ENCODE measurements around the gene DAB2IP.

Gene DAB2IP

DNA sequence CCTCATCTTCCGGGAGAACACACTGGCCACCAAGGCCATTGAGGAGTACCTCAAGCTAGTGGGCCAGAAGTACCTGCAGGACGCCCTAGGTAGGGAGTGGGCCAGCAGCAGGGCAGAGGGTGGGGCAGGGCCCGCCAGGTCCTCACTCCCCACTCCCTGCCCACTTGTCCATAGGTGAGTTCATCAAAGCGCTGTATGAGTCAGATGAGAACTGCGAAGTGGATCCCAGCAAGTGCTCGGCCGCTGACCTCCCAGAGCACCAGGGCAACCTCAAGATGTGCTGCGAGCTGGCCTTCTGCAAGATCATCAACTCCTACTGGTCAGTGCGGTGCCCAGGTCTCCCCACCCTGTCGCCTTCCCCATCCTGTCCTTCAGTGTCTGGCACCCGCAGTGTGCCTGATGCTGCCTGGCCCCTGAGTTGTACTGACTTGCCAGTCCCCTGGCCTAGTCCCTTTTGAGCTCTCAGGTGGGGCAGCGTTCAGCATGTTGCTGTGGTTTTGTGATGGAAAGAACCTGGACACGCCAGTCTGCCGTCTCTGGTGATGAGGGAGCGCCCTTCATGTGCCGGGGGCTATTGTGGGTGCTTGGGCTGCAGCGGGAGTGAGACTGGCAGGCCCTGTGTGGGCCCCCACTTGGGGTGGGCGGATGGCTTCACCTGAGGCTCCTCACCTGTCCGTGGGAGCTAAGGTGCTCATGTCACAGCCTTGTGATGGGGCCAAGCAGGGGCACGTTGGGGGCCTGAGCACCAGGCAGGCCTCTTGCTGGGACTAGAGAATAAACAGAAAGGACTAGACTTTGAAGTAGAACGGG, 112.3 kb downstream of the DAB2IP start:
- DNase-seq (ENCODE audit: low read depth) = no peak

DNA sequence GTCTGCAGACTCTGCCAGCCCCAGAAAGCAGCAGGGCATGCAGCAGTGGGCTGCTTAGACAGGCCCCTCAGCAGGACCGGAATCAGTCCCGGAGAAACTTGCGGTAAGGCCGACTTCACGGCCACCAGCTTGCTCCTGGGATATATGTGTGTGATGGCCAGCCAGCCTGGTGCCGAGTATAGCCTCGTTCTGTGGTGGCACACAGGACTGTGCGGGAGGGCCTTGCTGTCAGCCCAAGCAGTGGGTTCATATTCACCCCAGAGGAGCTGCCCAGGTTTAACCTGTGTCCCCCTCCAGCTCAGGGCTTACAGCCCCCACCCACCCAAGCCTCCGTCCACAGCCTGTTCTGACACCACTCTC, 112.9 kb downstream of the DAB2IP start:
- DNase-seq (ENCODE audit: low read depth) = no peak

DNA sequence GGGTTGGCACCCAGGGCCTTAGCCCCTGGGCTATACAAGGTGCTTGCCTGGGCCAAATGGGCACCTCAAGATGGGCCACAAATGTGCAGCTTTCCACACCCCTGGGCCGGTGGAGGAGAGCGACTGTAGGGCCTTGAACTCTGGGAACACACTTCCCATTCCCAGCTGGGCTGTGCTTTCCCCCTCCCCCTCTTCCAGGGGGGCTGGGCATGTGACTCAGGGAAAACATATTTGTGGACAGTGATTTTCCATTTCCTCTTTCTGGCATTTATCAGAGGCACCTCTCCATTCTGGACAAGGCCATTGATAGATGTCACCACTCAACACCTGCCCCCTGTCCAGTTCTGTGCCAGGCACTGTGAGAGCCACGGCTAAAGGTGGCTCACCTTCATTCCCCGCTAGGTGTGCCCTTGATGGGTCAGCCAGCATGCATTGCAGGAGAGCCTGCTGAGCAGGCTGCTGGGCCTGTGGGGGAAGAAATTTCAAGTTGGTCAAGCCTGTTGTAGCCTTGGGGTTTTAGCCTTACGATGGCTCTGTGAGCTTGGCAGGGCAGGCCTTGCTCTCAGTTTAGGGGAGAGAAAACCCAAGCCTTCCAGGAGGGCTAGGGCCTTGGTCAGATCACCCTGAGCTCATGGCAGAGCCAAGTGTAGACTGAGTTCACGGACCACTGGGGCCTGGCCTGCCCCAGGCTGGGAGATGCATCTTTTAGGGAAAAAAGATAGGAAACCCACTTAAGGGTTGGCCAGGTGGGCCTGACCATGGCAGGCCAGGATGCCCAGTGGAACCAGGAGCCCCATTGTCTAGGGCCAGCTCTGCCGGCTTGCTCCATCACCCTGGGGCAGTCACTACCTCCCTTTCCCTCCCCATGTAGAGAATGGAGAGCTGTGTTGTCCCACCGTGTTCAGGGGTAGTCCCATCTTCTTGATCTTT, 113.9 kb downstream of the DAB2IP start:
- DNase-seq (ENCODE audit: low read depth) = peak; percentile 51

GRCh38 chr9:121766081-121766683, 114.7 kb downstream of the DAB2IP start:
- DNase-seq (ENCODE audit: low read depth) = no peak

- DNase-seq (ENCODE audit: low read depth) = no peak
Measured at GRCh38 chr9:121767171-121767769, 115.8 kb downstream of the DAB2IP start.

GRCh38 chr9:121768416-121769015, 117.1 kb downstream of the DAB2IP start:
- no peak for DNase-seq (ENCODE audit: low read depth)

DNA sequence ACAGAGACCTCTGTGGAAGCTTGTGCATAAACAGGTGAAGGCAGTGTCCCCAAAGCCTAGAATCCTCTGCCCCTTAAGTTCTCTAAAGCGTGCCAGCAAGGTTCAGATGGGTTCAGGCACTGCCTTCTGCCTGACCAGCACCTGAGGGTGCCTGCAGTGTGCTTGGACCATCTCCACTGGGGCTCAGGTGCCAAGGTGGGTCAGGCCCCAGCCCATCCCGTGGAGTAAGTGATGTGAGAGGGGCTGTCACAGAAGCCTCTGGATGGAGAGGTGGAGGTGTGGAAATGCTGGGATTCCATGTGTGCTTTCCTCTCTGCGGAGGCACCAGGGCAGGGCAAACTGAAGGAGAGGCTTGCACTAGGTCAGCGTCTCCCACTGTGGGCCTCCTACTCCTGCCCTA, 118.5 kb downstream of the DAB2IP start:
- no peak for DNase-seq (ENCODE audit: low read depth)

- DNase-seq (ENCODE audit: low read depth) = peak; percentile 8
Measured at GRCh38 chr9:121770415-121771273, 119.2 kb downstream of the DAB2IP start.

- no peak for DNase-seq (ENCODE audit: low read depth)
Measured at GRCh38 chr9:121771418-121771817, 120.0 kb downstream of the DAB2IP start.

DNA sequence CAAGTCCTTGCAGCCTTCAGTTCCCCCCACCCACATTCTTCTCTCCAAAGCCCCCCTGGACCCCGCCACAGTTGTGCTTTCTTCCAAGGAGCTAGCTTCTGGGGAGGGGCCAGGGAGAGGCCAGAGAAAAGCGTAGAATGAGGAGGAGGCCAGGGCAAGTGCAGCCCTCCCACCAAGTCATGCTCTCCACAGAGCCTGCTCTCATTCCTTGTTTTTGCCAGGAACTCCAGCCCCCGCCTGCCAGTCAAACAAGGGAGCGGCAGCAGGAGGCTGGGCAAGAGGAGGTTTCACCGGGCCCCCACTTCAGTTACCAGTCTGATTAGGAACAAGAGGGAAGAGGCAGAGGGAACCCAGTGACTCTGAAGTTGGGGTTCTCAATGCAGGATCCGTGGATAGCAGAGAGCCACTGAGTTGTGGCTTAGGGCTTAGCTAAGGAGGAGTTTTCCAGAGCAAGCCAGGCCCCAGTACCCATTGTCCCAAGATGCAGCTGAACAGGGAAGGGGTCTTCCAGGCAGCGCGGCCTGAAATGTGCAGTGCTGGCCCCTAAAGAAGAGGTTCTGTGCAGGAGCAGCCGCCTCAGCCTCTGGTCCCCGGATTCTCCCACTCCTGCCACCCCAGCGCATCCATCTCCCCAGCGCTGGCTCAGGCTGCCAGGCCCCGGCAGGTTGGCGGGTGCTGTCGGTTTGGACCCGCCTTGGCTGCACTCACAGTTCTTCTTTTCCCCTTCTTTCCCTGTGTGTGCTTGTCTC, 120.6 kb downstream of the DAB2IP start:
- DNase-seq (ENCODE audit: low read depth) = no peak

DNA sequence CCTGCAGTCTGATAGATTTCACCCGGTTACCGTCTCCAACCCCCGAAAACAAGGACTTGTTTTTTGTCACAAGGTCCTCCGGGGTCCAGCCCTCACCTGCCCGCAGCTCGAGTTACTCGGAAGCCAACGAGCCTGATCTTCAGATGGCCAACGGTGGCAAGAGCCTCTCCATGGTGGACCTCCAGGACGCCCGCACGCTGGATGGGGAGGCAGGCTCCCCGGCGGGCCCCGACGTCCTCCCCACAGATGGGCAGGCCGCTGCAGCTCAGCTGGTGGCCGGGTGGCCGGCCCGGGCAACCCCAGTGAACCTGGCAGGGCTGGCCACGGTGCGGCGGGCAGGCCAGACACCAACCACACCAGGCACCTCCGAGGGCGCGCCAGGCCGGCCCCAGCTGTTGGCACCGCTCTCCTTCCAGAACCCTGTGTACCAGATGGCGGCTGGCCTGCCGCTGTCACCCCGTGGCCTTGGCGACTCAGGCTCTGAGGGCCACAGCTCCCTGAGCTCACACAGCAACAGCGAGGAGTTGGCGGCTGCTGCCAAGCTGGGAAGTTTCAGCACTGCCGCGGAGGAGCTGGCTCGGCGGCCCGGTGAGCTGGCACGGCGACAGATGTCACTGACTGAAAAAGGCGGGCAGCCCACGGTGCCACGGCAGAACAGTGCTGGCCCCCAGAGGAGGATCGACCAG, 121.3 kb downstream of the DAB2IP start:
- DNase-seq (ENCODE audit: low read depth) = no peak

- no peak for DNase-seq (ENCODE audit: low read depth)
Measured at GRCh38 chr9:121773286-121773953, 122.0 kb downstream of the DAB2IP start.

DNA sequence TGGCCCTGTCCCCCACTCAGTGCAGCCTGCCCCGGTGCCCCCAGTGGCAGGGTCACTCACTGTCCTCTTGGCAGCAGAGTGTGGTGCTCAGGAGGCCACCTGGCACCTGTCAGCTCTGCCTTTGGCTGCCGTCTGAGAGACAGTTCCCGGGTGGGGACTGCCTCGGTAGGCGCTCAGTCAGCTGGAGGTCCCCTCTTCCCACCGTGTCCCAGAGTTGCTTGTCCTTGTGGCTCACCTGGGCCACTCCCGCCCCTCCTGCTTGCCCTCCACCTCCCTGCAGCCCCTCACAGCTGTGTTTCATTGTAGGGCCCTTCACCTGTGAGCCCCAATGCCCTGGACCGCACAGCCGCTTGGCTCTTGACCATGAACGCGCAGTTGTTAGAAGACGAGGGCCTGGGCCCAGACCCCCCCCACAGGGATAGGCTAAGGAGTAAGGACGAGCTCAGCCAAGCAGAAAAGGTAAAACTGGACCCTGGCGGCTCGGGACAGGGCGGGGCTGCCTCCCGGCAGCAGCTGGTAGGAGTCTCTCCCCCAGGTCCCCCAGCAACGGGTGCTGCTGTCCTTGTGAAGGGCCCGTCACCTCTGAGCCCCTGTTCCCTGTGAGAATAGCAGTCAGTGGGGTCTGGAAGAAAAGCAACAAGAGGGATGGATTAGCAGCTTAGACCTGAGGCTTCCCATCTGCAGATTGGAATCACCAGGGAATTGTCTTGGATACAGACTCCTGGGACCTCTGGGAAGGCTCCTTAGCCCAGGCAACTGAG, 122.7 kb downstream of the DAB2IP start:
- no peak for DNase-seq (ENCODE audit: low read depth)

DNA sequence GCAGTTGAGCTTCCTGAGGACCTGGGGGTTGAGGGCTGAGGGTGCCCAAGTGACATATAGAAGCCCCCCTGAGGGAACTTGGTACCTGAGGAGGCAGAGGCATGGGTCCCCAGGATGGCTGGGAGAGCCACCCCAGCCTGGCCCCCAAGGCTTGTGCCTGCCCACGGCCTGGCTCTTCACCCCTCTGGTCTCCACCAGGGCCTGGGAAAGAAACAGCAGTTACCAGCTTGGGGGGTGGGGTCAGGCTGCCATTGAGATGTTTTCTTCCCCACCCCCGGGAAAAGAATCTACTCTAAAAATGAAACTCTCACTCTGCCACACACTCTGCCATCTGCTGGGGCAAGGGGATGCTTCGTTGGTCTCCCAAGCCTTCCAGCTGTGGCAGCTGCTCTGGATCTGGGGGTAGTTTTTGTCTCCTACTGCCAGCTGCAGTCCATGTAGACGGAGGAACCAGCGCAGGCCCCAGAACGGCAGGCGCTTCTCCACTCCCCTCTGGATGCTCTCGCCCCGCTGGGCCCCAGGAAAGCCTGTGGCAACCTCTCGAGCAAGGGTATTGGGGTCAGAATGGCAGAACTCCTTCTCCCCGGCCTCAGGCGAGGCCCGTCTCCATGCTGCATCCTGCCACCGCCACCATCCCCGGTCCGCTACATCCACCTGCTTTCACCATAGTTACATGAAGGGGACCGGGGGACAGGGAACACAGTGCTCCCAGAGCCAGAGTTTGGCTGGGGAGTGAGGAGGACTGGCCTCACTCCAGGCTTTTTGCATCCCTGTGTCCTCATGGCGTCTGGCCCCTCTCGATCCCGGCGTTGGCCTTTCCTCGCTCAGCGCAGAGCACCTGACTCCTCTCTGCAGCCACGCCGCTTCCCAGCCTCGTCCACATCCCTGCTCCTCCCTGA, 123.5 kb downstream of the DAB2IP start:
- no peak for DNase-seq (ENCODE audit: low read depth)

DNA sequence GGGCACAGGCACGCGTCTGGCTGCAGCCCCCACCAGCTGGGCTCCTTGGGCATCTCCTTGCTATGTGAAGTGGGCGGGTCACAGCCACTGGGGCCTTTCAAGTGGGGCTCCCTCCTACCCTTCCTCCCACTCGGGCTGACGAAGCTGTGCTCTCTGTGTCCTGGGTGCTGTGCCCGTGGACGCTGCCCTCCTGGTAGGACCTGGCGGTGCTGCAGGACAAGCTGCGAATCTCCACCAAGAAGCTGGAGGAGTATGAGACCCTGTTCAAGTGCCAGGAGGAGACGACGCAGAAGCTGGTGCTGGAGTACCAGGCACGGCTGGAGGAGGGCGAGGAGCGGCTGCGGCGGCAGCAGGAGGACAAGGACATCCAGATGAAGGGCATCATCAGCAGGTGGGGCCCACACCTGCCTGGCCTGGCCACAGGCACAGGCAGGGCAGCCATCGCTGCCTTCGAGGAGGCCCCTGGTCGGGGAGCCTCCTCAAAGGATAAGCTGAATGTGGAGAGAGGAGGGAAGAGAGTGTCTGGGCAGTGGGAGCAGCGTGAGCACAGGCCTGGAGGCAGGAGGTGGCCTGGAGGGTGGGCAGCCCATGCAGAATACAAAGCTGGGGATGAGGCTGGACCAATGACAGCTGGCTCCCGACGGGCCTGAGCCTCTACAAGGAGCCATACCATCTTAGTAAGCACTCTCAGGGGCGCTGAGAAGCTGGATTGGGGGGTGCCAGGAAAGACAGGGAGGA, 124.7 kb downstream of the DAB2IP start:
- DNase-seq (ENCODE audit: low read depth) = no peak

Data from HS-27A (cell line).